ENCODE measurements around the gene PGBD4.
A peak's percentile ranks its signal among the peaks of the same experiment; 100 is the strongest.

PGBD4 gene

DNA sequence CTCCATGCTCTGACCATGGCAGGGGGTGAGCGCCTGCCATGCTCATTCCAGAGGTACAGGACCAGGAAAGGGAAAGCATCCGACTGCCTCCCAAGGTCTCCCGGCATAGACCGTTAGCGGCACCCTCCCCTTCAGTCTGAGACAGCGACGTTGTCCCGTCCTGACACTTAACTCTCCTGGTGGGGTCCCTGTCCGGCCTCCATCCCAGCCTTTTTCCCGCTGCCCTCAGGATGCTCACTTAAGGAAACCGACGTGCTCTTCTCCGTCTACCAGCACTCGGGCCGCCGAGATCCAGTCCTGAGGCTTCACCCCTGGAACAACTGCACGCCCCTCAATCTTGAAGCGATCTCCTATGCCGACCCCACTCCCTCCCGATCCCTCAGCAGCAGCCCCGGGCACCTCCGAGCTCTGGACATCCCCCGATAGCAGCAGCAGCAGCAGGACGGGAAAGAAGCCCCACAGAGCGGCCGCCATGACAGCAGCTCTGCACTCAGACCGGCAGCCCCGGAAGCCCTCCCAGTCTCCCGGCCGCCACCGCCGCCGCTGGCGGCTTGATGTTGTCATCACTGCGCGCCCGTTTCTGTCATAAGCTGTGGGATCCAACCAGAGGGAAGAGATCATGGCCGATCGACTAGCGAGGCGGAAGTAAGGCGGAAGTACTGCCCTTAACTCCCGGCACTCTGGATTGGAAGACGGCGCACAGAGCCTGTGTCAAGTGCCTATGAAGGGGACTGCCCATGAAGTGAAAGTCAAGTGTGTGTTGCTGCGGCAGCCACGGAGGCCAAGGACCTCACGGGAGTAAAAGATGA is at the start of gene PGBD4, which contains the start of gene EMC7:
Gene PGBD4 (plus strand): TSS at position 718 of the 809 bp plus-strand sequence. CDS start 449 bp downstream, outside the sequence.
Gene EMC7 (minus strand): TSS at position 497 of the 809 bp plus-strand sequence. CDS start 23 bp downstream, at position 474.
- DNase-seq, result peak; percentile 97 to 98

DNA sequence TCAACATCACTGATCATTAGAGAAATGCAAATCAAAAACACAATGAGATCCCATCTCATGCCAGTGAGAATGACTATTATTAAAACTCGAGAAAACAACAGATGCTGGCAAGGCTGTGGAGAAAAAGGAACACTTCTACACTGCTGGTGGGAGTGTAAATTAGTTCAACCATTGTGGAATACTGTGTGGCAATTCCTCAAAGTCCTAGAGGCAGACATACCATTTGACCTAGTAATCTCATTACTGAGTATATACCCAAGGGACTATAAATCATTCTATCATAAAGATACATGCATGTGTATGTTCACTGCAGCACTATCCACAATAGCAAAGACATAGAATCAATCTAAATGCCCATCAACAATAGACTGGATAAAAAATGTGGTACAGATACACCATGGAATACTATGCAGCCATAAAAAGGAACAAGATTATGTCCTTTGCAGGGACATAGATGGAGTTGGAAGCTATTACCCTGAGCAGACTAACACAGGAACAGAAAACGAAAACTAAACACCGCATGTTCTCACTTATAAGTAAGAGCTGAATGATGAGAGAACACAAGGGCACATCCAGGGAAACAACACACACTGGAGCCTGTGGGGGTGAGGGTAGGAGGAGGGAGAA is 47.7 kb upstream of the PGBD4 start:
- DNase-seq, result no peak

DNA sequence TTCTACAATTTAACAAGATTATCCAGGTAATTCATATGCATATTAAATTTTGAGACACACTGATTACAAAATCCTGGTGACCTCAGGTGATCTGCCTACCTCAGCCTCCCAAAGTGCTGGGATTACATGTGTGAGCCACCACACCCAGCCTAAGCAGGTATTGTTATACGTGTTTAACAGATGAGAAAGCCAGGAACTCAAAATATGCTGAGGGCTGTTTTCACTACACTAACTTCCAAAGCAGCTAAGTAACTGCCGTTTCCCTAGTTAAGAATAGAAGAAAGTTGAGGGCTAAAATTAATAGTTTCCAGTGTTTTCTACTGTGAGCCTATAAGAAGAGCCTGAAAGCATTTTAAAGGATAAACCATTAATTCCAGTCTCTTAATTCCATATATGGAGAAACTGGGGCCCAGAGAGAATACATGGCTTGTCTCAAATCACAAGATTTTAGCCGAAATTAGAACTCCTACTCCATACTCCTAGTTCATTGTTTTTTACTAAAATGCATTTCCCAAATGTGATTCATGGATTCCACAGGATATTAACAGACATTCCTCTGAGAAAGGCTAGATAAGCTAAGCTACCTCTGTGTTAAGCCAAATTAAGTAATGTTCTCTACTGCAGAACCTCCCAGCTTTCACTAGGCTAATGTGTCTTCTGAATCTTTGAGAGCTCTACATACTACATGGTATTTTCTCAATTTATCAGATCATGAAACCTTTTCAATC is 45.9 kb upstream of the PGBD4 start:
- DNase-seq, result no peak

DNA sequence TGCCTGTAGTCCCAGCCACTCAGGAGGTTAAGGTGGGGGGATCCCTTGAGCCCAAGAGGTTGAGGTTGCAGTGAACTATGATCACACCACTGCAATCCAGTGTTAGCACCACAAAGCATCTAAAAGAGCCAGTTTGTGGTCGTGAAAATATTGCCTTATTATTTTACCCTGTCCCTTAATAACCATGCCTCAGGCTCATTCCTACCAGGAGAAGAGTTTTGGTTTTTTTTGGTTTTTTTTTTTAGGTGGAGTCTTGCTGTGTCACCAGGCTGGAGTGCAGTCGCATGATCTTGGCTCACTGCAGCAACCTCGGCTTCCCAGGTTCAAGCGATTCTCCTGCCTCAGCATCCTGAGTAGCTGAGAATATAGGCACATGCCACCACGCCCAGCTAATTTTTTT is 45.0 kb upstream of the PGBD4 start:
- DNase-seq, result no peak

DNA sequence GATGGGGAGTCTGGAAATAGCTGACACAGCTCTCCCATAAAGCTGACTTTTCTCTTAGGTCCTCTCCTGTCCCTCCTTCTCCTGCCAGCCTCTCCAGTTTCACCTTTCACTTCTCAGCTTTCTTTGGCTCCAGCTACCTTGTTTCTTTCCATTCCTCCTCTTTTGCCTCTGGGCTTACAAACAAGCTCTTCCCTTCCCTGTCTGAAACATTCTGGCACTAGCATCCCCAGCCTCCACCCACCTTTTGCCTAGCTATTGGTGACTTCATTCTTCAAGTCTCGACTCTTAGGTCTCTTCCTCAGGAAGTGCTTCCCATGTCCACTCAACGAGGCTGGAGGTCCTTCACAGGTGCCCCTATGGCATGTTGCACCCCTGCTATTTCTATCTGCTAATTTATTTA is 42.4 kb upstream of the PGBD4 start:
- no peak for DNase-seq

DNA sequence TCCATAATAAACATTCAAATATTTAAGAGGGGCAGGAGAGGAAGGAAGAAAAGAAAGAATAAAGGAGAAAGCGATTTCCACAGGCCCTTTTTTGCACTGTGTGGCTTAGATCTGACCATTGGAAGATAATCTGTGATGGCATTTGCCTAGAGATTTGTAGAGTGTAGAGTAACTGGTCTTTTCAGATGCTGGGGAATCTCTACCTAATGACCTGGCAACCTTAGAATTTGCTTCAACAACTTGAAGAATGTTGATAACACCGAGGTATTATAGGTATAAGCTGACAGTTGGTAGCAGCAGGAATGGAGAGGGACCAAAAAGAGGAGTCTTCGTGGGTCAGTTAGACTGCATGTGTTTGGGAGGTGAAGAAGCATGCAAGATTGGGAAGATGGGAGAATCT is 41.9 kb upstream of the PGBD4 start:
- DNase-seq, result no peak

DNA sequence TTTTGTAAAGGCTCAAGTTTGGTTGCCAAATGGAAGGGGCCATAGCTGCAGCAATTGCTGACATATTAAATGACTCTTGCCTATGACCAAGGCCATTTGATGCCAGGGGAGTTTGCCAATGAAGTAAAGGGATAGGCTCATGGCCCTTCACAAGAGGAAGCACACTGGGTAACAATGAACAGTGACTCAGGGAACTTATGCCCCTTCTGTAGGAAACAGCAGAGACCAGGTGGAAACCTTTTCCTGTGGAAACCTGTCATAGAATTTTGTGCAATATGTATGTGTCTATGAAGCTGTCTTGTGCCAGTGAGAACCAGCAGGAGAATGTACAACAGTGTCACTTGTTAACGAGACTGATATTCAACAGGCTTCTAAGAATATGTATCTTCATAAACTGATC is 37.4 kb upstream of the PGBD4 start:
- DNase-seq, result no peak

DNA sequence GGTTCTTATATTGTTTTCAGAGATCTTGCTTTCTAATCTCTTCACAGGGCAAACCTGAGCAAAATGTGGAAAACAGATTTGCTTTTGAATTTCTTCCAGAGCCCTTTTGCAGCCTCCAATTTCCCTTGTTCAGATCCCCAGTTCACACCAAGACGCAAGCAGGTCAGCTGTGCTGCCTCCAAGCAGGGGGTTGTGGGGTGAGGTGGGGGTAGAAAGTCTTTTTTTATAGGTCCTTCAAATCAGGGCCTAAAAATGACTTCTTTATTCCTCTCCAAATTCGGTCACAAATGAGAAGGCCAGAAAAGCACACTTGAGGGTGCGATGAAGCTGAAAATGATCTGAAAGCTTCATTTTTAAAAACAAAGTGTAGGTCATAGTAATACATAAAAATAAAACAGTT is 36.6 kb upstream of the PGBD4 start:
- no peak for DNase-seq

DNA sequence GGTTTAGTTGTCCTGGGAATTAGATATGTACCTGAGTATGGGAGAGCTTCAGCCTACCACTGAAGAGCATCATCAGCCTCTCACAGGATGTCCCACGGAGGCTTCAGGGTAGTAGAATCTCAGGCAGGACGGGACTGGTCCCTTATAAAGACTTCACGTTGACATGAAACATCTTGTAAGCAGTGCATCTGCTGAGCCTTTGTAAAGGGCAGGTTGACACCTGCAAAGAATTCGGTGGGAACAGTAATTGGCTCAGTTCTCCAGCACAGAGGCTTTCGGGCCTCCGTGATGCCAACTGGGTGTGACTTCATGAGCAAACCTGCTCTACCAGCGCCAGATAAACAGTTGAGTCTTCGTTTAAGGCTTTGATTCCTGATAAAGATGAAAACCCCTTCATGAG is 35.9 kb upstream of the PGBD4 start:
- DNase-seq, result no peak

DNA sequence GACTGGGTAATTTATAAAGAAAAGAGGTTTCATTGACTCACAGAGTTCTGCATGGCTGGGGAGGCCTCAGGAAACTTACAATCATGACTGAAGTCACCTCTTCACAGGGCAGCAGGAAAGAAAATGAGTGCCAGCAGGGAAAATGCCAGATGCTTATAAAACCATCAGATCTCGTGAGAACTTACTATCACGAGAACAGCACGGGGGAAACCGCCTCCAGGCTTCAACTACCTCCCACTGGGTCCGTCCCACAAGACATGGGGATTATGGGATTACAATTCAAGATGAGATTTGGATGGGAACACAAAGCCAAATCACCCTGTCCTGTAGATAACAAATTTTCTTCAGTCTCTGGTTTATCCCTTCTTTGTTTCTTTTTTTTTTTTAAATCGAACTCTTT is 31.9 kb upstream of the PGBD4 start:
- DNase-seq, result no peak

DNA sequence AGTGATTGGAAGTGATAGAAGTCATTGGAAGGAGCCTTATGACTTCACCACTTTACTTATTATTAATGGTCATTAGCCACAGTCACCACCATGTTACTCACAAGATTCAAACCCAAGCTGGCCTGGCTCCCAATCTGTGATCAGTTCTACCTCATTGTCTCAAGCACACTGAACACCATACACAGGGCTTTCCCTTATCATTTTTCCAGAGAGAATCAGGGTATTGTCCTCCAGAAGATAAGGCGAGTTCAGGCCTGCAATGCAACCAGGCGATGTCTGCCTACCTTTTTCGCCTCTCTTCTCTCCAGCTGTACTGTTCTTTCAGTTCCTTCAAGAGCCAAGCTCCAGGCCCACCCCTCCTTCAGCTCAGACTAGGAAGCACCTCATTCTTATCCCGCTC is 25.1 kb upstream of the PGBD4 start:
- DNase-seq, result no peak

DNA sequence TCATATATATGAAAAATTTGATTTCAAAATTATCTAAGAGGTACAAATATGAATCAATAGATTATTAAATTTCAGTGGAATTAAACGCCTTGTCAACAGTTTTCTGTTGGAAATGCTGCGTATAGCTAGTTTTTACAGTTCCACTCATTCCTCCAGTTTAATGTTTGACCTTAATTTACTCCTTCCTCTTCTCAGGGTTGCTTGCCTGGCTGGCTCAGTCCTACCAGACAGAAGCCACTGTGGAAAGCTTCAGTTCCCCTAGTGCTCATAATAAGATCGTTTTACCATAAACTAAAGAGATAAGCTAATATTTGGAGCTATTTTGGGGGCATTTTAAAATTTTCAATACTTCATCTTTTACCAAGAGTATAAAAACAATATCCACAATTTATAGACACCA is 23.0 kb upstream of the PGBD4 start:
- DNase-seq, result no peak

DNA sequence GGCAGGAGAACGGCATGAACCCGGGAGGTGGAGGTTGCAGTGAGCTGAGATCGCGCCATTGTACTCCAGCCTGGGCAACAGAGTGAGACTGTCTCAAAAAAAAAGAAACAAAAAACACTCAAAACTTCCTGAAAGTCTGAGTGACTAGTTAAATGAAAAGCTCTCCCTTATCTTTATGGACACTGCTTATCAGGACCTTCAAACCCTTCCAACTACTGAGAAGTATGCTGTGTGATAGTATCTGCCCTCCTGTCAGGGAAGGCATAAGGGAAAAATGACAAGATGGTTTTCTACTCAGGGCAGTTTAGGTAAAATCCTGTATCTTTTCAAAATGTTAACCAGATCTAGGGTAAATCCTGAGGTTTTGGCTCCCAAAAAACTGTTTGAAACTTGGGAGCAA is 22.0 kb upstream of the PGBD4 start:
- no peak for DNase-seq

DNA sequence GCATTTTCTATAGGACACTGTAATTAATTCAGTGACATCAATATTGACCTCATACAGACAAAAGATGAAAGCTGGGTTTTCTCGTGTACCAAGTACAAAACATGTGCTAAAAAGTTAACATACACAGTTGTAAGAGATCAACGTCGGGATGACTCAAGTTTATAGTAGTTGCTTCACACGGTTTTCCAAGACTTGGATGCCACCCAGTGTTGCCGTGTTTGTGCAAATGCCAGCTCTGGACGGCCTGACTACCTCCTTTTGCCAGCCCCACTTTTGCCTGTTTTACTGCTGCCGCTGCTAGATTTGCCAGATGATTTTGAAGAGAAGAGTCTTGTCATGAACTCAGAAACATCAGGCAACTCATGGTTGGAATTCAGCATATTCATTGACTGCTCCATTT is 17.8 kb upstream of the PGBD4 start:
- no peak for DNase-seq

DNA sequence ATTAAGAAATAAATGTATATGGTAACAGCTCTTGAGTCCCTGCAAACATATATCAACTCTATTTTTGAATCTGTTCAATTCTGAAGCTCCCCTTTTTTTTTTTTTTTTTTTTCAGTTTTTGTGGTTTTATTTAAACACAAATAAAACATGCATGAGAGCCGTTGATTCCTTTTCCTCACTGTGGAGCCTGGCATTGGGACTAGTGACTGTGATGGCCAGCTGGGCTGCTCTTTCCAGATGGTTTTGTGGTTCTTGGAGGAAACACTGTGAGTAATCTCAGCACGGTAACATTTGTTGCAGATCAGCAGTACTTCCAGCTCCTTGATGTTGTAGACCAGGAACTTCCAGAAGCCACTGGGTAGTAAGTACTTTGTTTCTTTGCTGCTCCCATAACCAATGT is 16.1 kb upstream of the PGBD4 start:
- no peak for DNase-seq

DNA sequence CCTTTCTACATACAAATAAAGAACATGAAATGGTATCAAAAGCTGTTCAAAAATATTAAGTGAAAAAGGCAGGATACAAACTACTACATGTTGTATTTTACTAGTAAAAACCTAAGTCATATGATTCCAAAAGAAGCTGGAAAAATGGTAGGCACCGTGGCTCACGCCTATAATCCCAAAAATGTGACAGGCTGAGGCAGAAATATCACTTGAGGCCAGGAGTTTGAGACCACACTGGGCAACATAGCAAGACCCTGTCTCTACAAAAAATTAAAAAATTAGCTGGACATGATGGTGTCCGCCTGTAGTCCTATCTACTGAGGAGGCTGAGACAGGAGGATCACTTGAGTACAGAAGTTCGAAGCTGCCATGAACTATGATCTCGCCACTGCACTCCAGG is 2.0 kb upstream of the PGBD4 start:
- no peak for DNase-seq

DNA sequence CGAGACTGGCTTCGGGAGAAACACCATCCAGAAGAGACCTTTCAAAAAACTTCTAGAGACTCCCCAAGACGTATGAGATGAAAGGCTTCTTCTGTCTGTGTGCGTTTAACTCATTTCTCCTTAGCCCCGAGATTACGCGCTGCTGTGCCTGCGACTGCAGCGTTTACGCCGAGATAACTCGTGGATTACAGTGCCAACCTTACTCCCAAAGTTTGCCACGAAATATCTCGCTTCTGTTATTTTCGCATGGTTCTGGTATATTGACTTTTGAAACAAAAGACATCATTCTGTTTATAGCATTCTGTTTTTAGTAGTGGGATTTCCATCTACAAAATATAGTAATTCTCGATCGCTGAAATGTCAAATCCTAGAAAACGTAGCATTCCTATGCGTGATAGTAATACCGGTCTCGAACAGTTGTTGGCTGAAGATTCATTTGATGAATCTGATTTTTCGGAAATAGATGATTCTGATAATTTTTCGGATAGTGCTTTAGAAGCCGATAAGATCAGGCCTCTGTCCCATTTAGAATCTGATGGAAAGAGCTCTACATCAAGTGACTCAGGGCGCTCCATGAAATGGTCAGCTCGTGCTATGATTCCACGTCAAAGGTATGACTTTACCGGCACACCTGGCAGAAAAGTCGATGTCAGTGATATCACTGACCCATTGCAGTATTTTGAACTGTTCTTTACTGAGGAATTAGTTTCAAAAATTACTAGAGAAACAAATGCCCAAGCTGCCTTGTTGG is 467 bp downstream of the PGBD4 start:
- no peak for DNase-seq

DNA sequence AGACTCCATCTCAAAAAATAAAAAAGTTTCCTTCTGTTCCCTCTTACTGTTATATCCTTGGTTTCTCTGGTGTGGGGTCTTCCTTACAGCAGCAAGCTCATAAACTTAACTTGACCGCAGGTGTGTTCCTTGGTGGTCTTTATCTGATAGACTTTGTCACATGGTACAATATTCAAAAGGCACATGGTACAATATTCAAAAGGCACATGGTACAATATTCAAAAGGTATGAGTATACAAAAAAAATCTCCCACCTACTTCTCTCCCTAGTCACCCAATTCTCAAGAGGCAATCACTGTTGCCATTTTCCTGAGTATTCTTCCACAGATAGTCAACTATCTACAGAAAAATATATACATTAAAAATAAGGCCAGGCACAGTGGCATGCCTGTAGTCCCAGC is 4.5 kb downstream of the PGBD4 start:
- no peak for DNase-seq

DNA sequence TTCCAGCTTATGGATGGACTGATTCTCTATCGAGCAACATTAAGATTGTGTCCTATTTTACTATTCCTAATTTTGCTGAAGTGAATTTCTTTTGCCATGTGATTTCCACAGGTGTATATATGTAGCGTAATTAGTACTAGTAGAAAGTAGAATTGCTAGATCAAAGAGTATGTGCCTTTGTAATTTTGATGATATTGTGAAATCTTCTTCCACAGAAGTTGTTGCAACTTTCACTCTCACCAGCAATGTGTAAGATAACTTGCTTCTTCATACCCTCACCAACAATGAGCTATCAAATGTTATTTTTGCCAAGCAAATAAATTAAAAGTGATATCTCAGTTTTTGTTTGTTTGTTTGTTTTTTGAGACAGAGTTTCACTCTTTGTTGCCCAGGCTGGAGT is 5.4 kb downstream of the PGBD4 start:
- DNase-seq, result no peak

DNA sequence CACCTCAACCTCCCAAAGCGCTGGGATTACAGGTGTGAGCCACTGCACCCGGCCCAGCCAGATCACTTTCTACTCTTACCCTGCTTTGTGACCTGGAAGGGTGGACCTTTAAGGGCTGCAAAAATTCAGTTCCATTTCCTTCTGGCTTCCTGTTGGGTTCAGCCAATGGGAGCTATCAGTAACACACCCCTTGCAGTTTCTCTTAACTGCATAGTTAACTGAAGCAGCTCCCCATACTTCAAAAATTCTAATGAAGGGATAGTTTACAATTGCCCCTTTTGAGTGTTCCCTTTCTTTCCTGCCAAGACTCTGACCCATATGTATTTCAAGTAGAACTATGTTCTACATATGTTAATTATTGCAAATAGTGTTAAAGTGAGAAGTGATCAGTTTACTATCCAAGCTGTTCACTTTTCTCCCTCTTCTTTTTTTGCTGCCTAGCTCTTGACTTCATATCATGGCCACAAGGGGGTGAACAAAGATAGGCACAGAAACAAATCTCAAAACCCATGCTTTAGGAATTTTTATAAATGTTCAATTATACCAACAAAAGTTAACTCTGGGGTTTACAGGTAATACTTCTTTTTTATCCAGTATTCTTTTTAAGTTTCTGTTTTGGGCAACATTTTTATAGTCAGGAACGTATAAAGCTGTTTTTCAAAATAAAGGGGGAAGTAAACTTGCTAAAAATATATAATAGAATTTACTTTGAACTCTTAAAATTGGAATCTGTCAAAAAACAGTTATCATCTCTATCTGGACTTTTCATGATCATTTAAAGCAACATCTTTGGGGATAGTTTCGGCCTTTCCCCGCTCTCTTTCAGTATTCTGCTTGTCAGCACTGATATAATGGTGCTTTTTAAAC is 8.1 kb downstream of the PGBD4 start:
- peak; percentile 5 to 36 for DNase-seq

DNA sequence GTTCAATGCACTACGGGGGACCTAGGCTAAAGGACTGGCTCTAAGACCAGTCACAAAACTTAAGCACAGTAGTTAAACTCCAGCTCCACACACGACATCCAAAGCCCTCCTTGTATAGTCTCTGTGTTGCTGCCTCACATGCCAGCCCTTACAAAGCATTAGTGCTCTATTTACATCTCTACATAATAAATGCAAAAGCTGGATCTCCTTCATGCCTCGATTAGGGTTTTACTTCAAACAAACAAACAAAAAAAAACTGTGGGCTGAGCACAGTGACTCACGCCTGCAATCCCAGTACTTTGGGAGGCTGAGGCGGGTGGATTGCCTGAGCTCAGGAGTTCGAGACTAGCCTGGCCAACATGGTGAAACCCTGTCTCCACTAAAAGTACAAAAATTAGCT is 9.6 kb downstream of the PGBD4 start:
- no peak for DNase-seq

DNA sequence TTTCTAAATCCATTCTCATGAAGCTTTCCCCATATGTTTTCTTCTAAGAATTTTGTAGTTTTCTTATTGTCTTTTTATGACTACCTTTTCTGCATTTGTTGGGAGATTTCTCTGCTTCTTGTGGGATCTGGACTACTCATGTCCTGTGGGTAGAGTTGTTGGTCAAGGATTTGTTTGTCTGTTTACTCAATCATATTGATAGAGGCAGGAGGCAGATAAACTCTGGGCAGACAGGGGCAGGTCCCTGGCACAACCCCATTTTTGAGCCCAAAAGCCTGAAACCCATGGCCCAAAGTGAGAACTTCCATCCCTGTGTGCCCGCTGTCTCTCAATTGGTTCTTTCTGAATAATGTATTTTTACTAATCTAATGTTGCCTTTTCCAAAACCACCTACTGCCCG is 12.3 kb downstream of the PGBD4 start:
- no peak for DNase-seq

All from NCI-H526 (cell line).